Measurements from ENCODE around the gene CNN2. TPM values are rescaled to one million over a fixed set of nuclear protein-coding genes. Genes with fewer than 3 reads are reported as not detected.

Gene CNN2
- total and polyA plus RNA-seq, 4 donors = 10.1 to 38.4 (median 26.8) TPM

GRCh38 chr19:1069009-1069779, 42.8 kb downstream of the CNN2 start:
- Histone ChIP-seq H3K4me1 (ENCODE audit: control insufficient read depth in 4 of 4, insufficient read depth in 4 of 4, low read length in 3 of 4) (peaks cover 2 to 38% (median 14%) of the 10 kb centered on the region in 4 donors), H3K9ac (ENCODE audit: low read depth in 1 of 2, low read length in 2 of 2) (no peak overlapping the region), H3K4me3 (ENCODE audit: low read depth in 1 of 3, low read length in 3 of 3) (peak overlapping the region in 2 of 3 donors; percentile 8 to 19), H3K36me3 (ENCODE audit: control insufficient read depth in 4 of 4, insufficient read depth in 3 of 4, low read depth in 1 of 4, low read length in 3 of 4) (peaks cover 0 to 1% (median 0%) of the 10 kb centered on the region in 4 donors), H3K27ac (ENCODE audit: low read depth in 1 of 2, low read length in 2 of 2) (peak overlapping the region; percentile 76 to 79), H3K9me3 (ENCODE audit: control insufficient read depth in 4 of 4, low read length in 3 of 4) (no peaks in the 10 kb centered on the region), H3K27me3 (ENCODE audit: control insufficient read depth in 4 of 4, insufficient read depth in 4 of 4, low read length in 3 of 4) (peaks cover 0 to 7% (median 2%) of the 10 kb centered on the region in 4 donors)
- no peak for DNase-seq (ENCODE audit: low spot score)
- no peak for TF ChIP-seq YY1 (IDR thresholded peaks at IDR 0.05)
- TF ChIP-seq CTCF (IDR thresholded peaks at IDR 0.05; ENCODE audit: low read depth, low read length, missing input control) = no peak
- TF ChIP-seq ATF3 (IDR thresholded peaks at IDR 0.05) = no peak
- TF ChIP-seq ZBTB33 (IDR thresholded peaks at IDR 0.05) = no peak
- TF ChIP-seq FOXA1 (IDR thresholded peaks at IDR 0.05) = no peak
- TF ChIP-seq TAF1 (conservative IDR thresholded peaks at IDR 0.05) = no peak
- TF ChIP-seq HNF4G (IDR thresholded peaks at IDR 0.05) = no peak
- TF ChIP-seq NR2F2 (IDR thresholded peaks at IDR 0.05) = peak; percentile 88
- no peak for TF ChIP-seq FOXA2 (IDR thresholded peaks at IDR 0.05)
- no peak for TF ChIP-seq JUND (IDR thresholded peaks at IDR 0.05)
- peak in 1 of 2 donors; percentile 27 for TF ChIP-seq RXRA (IDR thresholded peaks at IDR 0.05)
- TF ChIP-seq REST (IDR thresholded peaks at IDR 0.05) = no peak
- no peak for TF ChIP-seq GABPA (IDR thresholded peaks at IDR 0.05 in 1 of 2, conservative IDR thresholded peaks at IDR 0.05 in 1 of 2)
- peak; percentile 24 for TF ChIP-seq SP1 (IDR thresholded peaks at IDR 0.05)
- TF ChIP-seq EGR1 (IDR thresholded peaks at IDR 0.05; ENCODE audit: low read depth in 2 of 2) = peak in 1 of 2 donors; percentile 13
- TF ChIP-seq HNF4A (conservative IDR thresholded peaks at IDR 0.05) = no peak
- TF ChIP-seq RAD21 (IDR thresholded peaks at IDR 0.05) = no peak
- no peak for TF ChIP-seq MAX (IDR thresholded peaks at IDR 0.05)
- 50% methylated on average over 25 of the region's 25 CpGs for WGBS

Data from liver (tissue), 9 donors.